Raji (cell line): ENCODE measurements around the gene SHC4.

ENCODE experiments used
- POLR2A ChIP-seq: IDR thresholded peaks from 2 replicates; pipeline ENCODE4 v1.6.1; 2011; ENCODE audit warnings: low read depth, low read length, control low read depth; ENCODE audit not compliant: insufficient read depth

The SHC4 gene

GRCh38 chr15:48803877-48804276 is 159.8 kb downstream of the SHC4 start:
- TF ChIP-seq POLR2A, result no peak

GRCh38 chr15:48802867-48803266 is 160.9 kb downstream of the SHC4 start:
- no peak for TF ChIP-seq POLR2A

GRCh38 chr15:48802257-48802656 is 161.5 kb downstream of the SHC4 start:
- no peak for TF ChIP-seq POLR2A

- no peak for TF ChIP-seq POLR2A
These were observed 162.8 kb downstream of the SHC4 start for GRCh38 chr15:48800811-48801455.

GRCh38 chr15:48800245-48800644 is 163.5 kb downstream of the SHC4 start:
- no peak for TF ChIP-seq POLR2A

- TF ChIP-seq POLR2A, result no peak
These were observed 165.4 kb downstream of the SHC4 start for GRCh38 chr15:48798319-48798718.

GRCh38 chr15:48796930-48797329 is 166.8 kb downstream of the SHC4 start:
- TF ChIP-seq POLR2A, result no peak

GRCh38 chr15:48796521-48796920 is 167.2 kb downstream of the SHC4 start:
- no peak for TF ChIP-seq POLR2A

GRCh38 chr15:48795901-48796300 is 167.8 kb downstream of the SHC4 start:
- TF ChIP-seq POLR2A, result no peak

GRCh38 chr15:48794697-48795134 is 169.0 kb downstream of the SHC4 start:
- TF ChIP-seq POLR2A, result no peak

- no peak for TF ChIP-seq POLR2A
These were observed 171.3 kb downstream of the SHC4 start for GRCh38 chr15:48792408-48792807.

- TF ChIP-seq POLR2A, result no peak
These were observed 178.0 kb downstream of the SHC4 start for GRCh38 chr15:48785712-48786111.

- TF ChIP-seq POLR2A, result no peak
These were observed 178.5 kb downstream of the SHC4 start for GRCh38 chr15:48785195-48785594.

- no peak for TF ChIP-seq POLR2A
These were observed 179.0 kb downstream of the SHC4 start for GRCh38 chr15:48784756-48785155.

GRCh38 chr15:48782911-48783310 is 180.8 kb downstream of the SHC4 start:
- no peak for TF ChIP-seq POLR2A

- TF ChIP-seq POLR2A, result no peak
These were observed 182.1 kb downstream of the SHC4 start for GRCh38 chr15:48781481-48782081.

GRCh38 chr15:48781017-48781416 is 182.7 kb downstream of the SHC4 start:
- TF ChIP-seq POLR2A, result no peak
